Measurements from ENCODE around the gene B3GNT7.

B3GNT7 gene

DNA sequence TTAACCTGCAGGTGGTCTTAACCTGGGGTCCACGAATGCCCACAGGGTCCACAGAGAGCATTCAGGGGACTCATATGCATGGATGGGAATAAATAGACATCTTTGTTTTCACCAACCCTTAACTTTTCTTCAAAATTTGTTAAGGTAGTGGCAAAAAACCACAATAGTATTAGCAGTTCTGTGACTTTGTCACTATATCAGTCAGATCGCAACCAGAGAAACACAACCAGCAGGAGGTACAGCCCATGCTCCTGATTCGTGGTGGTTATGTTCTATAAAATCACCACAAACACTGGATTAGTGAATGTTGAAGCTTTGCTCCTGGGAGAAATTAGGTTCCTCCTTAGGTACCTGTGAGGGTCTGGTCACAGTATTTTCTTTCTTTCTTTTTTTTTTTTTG is 31.6 kb downstream of the B3GNT7 start:
- TF ChIP-seq ZNF777 (tag by site-specific recombination; IDR thresholded peaks at IDR 0.05; ENCODE audit: borderline replicate concordance) (no peak), ZNF214 (tag by site-specific recombination; IDR thresholded peaks at IDR 0.05; ENCODE audit: borderline replicate concordance) (no peak), ZNF792 (tag by site-specific recombination; IDR thresholded peaks at IDR 0.05) (no peak), ZNF76 (tag by site-specific recombination; IDR thresholded peaks at IDR 0.05; ENCODE audit: borderline replicate concordance, low read depth) (no peak), ZNF132 (tag by site-specific recombination; IDR thresholded peaks at IDR 0.05; ENCODE audit: borderline replicate concordance) (no peak), FEZF1 (tag by site-specific recombination; IDR thresholded peaks at IDR 0.05) (no peak), ZNF48 (tag by site-specific recombination; IDR thresholded peaks at IDR 0.05) (no peak), ZNF211 (tag by site-specific recombination; IDR thresholded peaks at IDR 0.05; ENCODE audit: low read depth) (no peak), ZNF785 (tag by site-specific recombination; IDR thresholded peaks at IDR 0.05) (no peak), ZNF335 (tag by site-specific recombination; conservative IDR thresholded peaks at IDR 0.05) (no peak), ZNF433 (tag by site-specific recombination; IDR thresholded peaks at IDR 0.05; ENCODE audit: low read depth) (no peak), ZNF610 (tag by site-specific recombination; IDR thresholded peaks at IDR 0.05; ENCODE audit: borderline replicate concordance) (no peak), SP3 (tag by site-specific recombination; IDR thresholded peaks at IDR 0.05) (no peak), OVOL3 (tag by site-specific recombination; IDR thresholded peaks at IDR 0.05) (no peak), ZFHX2 (tag by site-specific recombination; conservative IDR thresholded peaks at IDR 0.05) (no peak), ZNF24 (tag by site-specific recombination; IDR thresholded peaks at IDR 0.05) (no peak)
- TF ChIP-seq, protein P1, sequence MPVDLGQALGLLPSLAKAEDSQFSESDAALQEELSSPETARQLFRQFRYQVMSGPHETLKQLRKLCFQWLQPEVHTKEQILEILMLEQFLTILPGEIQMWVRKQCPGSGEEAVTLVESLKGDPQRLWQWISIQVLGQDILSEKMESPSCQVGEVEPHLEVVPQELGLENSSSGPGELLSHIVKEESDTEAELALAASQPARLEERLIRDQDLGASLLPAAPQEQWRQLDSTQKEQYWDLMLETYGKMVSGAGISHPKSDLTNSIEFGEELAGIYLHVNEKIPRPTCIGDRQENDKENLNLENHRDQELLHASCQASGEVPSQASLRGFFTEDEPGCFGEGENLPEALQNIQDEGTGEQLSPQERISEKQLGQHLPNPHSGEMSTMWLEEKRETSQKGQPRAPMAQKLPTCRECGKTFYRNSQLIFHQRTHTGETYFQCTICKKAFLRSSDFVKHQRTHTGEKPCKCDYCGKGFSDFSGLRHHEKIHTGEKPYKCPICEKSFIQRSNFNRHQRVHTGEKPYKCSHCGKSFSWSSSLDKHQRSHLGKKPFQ (tag by site-specific recombination; IDR thresholded peaks at IDR 0.05), result no peak
- TF ChIP-seq, protein P2, sequence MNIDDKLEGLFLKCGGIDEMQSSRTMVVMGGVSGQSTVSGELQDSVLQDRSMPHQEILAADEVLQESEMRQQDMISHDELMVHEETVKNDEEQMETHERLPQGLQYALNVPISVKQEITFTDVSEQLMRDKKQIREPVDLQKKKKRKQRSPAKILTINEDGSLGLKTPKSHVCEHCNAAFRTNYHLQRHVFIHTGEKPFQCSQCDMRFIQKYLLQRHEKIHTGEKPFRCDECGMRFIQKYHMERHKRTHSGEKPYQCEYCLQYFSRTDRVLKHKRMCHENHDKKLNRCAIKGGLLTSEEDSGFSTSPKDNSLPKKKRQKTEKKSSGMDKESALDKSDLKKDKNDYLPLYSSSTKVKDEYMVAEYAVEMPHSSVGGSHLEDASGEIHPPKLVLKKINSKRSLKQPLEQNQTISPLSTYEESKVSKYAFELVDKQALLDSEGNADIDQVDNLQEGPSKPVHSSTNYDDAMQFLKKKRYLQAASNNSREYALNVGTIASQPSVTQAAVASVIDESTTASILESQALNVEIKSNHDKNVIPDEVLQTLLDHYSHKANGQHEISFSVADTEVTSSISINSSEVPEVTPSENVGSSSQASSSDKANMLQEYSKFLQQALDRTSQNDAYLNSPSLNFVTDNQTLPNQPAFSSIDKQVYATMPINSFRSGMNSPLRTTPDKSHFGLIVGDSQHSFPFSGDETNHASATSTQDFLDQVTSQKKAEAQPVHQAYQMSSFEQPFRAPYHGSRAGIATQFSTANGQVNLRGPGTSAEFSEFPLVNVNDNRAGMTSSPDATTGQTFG (tag by site-specific recombination; IDR thresholded peaks at IDR 0.05; ENCODE audit: borderline replicate concordance), result no peak
- TF ChIP-seq, protein P3, sequence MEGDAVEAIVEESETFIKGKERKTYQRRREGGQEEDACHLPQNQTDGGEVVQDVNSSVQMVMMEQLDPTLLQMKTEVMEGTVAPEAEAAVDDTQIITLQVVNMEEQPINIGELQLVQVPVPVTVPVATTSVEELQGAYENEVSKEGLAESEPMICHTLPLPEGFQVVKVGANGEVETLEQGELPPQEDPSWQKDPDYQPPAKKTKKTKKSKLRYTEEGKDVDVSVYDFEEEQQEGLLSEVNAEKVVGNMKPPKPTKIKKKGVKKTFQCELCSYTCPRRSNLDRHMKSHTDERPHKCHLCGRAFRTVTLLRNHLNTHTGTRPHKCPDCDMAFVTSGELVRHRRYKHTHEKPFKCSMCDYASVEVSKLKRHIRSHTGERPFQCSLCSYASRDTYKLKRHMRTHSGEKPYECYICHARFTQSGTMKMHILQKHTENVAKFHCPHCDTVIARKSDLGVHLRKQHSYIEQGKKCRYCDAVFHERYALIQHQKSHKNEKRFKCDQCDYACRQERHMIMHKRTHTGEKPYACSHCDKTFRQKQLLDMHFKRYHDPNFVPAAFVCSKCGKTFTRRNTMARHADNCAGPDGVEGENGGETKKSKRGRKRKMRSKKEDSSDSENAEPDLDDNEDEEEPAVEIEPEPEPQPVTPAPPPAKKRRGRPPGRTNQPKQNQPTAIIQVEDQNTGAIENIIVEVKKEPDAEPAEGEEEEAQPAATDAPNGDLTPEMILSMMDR (tag by site-specific recombination; IDR thresholded peaks at IDR 0.05), result no peak
- TF ChIP-seq, protein P4, sequence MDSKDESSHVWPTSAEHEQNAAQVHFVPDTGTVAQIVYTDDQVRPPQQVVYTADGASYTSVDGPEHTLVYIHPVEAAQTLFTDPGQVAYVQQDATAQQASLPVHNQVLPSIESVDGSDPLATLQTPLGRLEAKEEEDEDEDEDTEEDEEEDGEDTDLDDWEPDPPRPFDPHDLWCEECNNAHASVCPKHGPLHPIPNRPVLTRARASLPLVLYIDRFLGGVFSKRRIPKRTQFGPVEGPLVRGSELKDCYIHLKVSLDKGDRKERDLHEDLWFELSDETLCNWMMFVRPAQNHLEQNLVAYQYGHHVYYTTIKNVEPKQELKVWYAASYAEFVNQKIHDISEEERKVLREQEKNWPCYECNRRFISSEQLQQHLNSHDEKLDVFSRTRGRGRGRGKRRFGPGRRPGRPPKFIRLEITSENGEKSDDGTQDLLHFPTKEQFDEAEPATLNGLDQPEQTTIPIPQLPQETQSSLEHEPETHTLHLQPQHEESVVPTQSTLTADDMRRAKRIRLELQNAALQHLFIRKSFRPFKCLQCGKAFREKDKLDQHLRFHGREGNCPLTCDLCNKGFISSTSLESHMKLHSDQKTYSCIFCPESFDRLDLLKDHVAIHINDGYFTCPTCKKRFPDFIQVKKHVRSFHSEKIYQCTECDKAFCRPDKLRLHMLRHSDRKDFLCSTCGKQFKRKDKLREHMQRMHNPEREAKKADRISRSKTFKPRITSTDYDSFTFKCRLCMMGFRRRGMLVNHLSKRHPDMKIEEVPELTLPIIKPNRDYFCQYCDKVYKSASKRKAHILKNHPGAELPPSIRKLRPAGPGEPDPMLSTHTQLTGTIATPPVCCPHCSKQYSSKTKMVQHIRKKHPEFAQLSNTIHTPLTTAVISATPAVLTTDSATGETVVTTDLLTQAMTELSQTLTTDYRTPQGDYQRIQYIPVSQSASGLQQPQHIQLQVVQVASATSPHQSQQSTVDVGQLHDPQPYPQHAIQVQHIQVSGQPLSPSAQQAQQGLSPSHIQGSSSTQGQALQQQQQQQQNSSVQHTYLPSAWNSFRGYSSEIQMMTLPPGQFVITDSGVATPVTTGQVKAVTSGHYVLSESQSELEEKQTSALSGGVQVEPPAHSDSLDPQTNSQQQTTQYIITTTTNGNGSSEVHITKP (tag by site-specific recombination; IDR thresholded peaks at IDR 0.05), result no peak

More for the DNA sequence above, 31.6 kb downstream of the B3GNT7 start:
- Histone ChIP-seq H3K4me1 (ENCODE audit: control insufficient read depth, insufficient read depth, low read length) (no peaks in the 10 kb centered on the region), H3K36me3 (ENCODE audit: control insufficient read depth in 2 of 2, insufficient read depth in 1 of 2, low read length in 2 of 2) (no peaks in the 10 kb centered on the region), H3K4me3 (ENCODE audit: low read depth, low read length) (no peak overlapping the region), H3K27ac (ENCODE audit: extremely low read depth, low read depth, low read length) (no peak overlapping the region), H3K9me3 (ENCODE audit: control insufficient read depth, insufficient read depth, low read depth, low read length) (no peaks in the 10 kb centered on the region)
- ChIA-PET POLR2A (no interaction called here), CTCF (interaction anchor here (1.2 to 3.4 kb wide), 2 partner anchors 15 to 54 kb away, joined by 3 to 15 read pairs; no protein-coding TSS in a partner anchor)

All from HEK293 (cell line).